A673 (cell line): ENCODE data around the gene TMC4. TPM values are rescaled to one million over a fixed set of nuclear protein-coding genes. Genes with fewer than 3 reads are reported as not detected.

Source experiments
- BruUV-seq: library from RNA; stranded (reverse); fragments of 400-500 nt; replicated peaks from 2 replicates; lab custom pipeline; 2021; lab: Mats Ljungman, UMichigan
- CTCF ChIA-PET: fragments of 300-600 bp; sonication (Branson Sonifier 250); formaldehyde crosslinking; loops from one replicate; lab custom pipeline; 2022; ENCODE audit warnings: antibody characterized with exemption; lab: Charles Lee
- POLR2A ChIA-PET: fragments of 300-600 bp; sonication (Branson Sonifier 250); formaldehyde crosslinking; loops from one replicate; lab custom pipeline; 2022; ENCODE audit warnings: antibody characterized with exemption; ENCODE audit not compliant: low non-redundant PET; lab: Charles Lee
- DNase-seq: peaks from one replicate; pipeline ENCODE4 v3.0.0-alpha.2; 2015; ENCODE audit warnings: low spot score
- H3K27ac ChIP-seq: fragments of 200-600 bp; sonication (generic); 2 replicates; pipeline ENCODE4 v1.5.1; 2016; ENCODE audit warnings: mixed run types, low read depth, mild to moderate bottlenecking, mixed read lengths, antibody characterized with exemption, low read length; ENCODE audit not compliant: poor library complexity, severe bottlenecking
- H3K27me3 ChIP-seq: fragments of 200-600 bp; sonication (generic); replicated peaks from 2 replicates; pipeline ENCODE4 v1.6.1; 2017; ENCODE audit warnings: mixed run types, low read depth, mild to moderate bottlenecking, mixed read lengths, antibody characterized with exemption, low read length; ENCODE audit not compliant: insufficient read depth, poor library complexity
- H3K36me3 ChIP-seq: fragments of 200-600 bp; sonication (generic); 2 replicates; pipeline ENCODE4 v1.6.1; 2016; ENCODE audit warnings: mixed run types, mild to moderate bottlenecking, mixed read lengths, antibody characterized with exemption, low read length; ENCODE audit not compliant: insufficient read depth, poor library complexity, severe bottlenecking
- H3K4me1 ChIP-seq: fragments of 200-600 bp; sonication (generic); 2 replicates; pipeline ENCODE4 v1.6.1; 2017; ENCODE audit warnings: mixed run types, mild to moderate bottlenecking, mixed read lengths, antibody characterized with exemption, low read length; ENCODE audit not compliant: insufficient read depth, poor library complexity, severe bottlenecking
- H3K4me3 ChIP-seq: fragments of 200-600 bp; sonication (generic); 2 replicates; pipeline ENCODE4 v1.5.1; 2016; ENCODE audit warnings: low read depth, mixed run types, mild to moderate bottlenecking, mixed read lengths, low read length; ENCODE audit not compliant: poor library complexity, severe bottlenecking
- H3K9me3 ChIP-seq: fragments of 200-600 bp; sonication (generic); 2 replicates; pipeline ENCODE4 v1.6.1; 2016; ENCODE audit warnings: mixed run types, low read depth, mild to moderate bottlenecking, mixed read lengths, antibody characterized with exemption, low read length; ENCODE audit not compliant: poor library complexity, severe bottlenecking
- EZH2 ChIP-seq: fragments of 200-600 bp; sonication (generic); IDR thresholded peaks from 2 replicates; pipeline ENCODE4 v1.6.1; 2017; ENCODE audit warnings: borderline replicate concordance, low read depth, mild to moderate bottlenecking, mixed read lengths, antibody characterized with exemption, low read length; ENCODE audit not compliant: poor library complexity, severe bottlenecking
- intact Hi-C: fragments of 100-400 bp; cut with micrococcal nuclease; formaldehyde crosslinking; loops from one replicate; pipeline ENCODE4 v1.10.0; 2022; ENCODE audit not compliant: unreplicated experiment
- total RNA-seq: library from RNA; stranded (reverse); gene quantifications from 2 replicates; pipeline ENCODE4 v1.2.3, GENCODE V29; 2021
- TF ChIP-seq, protein P1 (sequence below): fragments of 300-800, 200-600 bp; sonication (generic); conservative IDR thresholded peaks from 2 replicates; pipeline ENCODE4 v1.5.1; 2017; ENCODE audit warnings: low read depth, mild to moderate bottlenecking, antibody characterized with exemption, low read length, moderate library complexity, mixed read lengths

TMC4 gene
- total RNA-seq, 1 experiment from 2014 or later: 0.58 TPM

DNA sequence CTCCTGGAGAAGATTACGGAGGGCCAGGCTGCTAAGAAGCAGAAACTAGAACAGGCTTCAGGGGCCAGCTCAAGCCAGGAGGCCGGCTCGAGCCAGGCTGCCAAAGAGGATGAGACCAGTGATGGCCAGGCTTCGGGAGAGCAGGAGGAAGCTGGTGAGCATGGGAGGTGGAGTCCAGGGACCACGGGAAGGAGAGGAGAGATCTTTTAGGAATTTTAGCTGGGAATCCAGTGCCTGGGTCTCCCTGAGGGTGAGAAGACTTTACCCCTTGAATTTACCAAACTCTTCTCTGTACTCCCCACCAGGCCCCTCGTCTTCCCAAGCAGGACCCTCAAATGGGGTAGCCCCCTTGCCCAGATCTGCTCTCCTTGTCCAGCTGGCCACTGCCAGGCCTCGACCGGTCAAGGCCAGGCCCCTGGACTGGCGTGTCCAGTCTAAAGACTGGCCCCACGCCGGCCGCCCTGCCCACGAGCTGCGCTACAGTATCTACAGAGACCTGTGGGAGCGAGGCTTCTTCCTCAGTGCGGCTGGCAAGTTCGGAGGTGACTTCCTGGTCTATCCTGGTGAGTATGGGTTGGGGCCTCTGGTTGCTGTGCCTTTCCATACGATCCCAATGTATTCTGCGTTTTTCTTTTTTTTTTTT lies 19.0 kb upstream of the TMC4 start:
- intact Hi-C loops: no loop called here
- CTCF ChIA-PET: no interaction called here

DNA sequence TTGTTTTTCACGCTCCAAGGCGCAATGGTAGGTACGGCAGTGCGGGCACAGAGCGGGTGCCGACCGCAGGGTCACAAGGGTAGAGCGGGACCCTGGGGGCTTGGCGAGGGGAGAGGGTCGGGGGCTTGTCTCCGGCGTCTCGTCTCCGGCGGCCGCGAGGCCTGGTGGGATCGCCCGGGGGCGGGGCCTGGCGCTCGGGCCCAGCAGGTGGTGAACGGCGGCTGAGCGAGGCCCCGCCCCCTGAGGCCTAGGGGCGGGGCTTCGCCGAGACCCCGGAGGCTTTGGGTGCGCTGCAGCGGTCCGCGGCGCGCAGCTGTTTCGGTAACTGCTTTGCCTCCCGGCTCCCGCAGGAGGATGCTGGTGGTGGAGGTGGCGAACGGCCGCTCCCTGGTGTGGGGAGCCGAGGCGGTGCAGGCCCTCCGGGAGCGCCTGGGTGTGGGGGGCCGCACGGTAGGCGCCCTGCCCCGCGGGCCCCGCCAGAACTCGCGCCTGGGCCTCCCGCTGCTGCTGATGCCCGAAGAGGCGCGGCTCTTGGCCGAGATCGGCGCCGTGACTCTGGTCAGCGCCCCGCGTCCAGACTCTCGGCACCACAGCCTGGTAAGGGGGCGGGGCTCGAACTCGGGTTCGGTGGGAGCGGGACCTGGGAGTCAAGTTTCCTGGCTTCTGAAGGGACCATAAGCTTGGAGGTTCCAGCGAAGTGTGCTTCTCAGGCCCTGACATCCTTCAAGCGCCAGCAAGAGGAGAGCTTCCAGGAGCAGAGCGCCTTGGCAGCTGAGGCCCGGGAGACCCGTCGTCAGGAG lies 18.3 kb upstream of the TMC4 start, which contains the start of gene TSEN34:
TSS of gene TSEN34 (plus strand) at position 298 of the 800 bp plus-strand sequence. CDS start at position 355, 57 bp downstream.
- H3K9me3 ChIP-seq: no peaks in the 10 kb centered on the region
- peak within 1 kb of the TSS; percentile 91 for H3K4me3 ChIP-seq
- DNase-seq: peak; percentile 85
- ChIA-PET POLR2A (interaction anchor here (1.0 kb wide), 2 partner anchors 10 to 11 kb away, joined by 3 to 5 read pairs; partner anchors contain the start of gene RPS9), CTCF (no interaction called here)
- TSS peak; percentile 42 for BruUV-seq
- no peak for TF ChIP-seq EZH2
- TF ChIP-seq, protein P1, sequence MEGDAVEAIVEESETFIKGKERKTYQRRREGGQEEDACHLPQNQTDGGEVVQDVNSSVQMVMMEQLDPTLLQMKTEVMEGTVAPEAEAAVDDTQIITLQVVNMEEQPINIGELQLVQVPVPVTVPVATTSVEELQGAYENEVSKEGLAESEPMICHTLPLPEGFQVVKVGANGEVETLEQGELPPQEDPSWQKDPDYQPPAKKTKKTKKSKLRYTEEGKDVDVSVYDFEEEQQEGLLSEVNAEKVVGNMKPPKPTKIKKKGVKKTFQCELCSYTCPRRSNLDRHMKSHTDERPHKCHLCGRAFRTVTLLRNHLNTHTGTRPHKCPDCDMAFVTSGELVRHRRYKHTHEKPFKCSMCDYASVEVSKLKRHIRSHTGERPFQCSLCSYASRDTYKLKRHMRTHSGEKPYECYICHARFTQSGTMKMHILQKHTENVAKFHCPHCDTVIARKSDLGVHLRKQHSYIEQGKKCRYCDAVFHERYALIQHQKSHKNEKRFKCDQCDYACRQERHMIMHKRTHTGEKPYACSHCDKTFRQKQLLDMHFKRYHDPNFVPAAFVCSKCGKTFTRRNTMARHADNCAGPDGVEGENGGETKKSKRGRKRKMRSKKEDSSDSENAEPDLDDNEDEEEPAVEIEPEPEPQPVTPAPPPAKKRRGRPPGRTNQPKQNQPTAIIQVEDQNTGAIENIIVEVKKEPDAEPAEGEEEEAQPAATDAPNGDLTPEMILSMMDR: no peak
- intact Hi-C loops: no loop called here
- peak within 1 kb of the TSS; percentile 98 for H3K27ac ChIP-seq
- peaks cover 21% of the 10 kb centered on the region for H3K36me3 ChIP-seq
- peaks cover 17% of the 10 kb centered on the region for H3K4me1 ChIP-seq
- H3K27me3 ChIP-seq: no peaks in the 10 kb centered on the region

More for the DNA sequence above, 19.0 kb upstream of the TMC4 start:
- BruUV-seq: no TSS peak
- Histone ChIP-seq H3K27me3 (no peaks in the 10 kb centered on the region), H3K4me3 (peak overlapping the region; percentile 91), H3K4me1 (peaks cover 17% of the 10 kb centered on the region), H3K36me3 (peaks cover 21% of the 10 kb centered on the region), H3K27ac (peak overlapping the region; percentile 98), H3K9me3 (no peaks in the 10 kb centered on the region)
- TF ChIP-seq, protein P1: no peak
- no peak for TF ChIP-seq EZH2
- no peak for DNase-seq
- POLR2A ChIA-PET: no interaction called here

DNA sequence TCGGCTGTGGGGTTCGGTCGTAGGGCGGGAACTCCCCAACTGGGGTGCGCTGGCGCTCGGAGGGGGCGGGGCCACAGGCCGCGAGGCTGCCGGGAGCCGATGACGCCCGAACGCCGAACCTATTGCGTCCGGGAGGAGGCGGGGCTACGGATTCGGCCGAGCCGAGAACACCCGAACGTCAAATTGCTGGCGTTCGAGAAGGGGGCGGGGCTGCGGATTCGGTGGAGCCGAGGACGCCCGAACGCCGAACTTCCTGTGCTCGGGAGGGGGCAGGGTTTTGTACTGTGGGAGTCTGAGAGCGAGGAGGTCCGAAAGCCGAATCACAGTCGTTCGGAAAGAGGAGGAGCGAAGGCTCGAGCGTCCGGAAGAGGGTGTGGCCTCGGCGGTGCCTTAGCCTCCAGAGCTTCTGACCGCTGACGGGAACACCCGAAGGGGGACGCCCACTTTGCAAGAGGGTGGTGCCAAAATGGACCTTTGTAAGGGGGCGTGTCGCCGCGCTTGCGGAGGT lies 17.6 kb upstream of the TMC4 start:
- DNase-seq: peak; percentile 100
- H3K27ac ChIP-seq: peak overlapping the region; percentile 98
- H3K4me1 ChIP-seq: peaks cover 17% of the 10 kb centered on the region
- peak overlapping the region; percentile 91 for H3K4me3 ChIP-seq
- intact Hi-C loops: no loop called here
- POLR2A ChIA-PET: interaction anchor here (1.0 kb wide), 2 partner anchors 10 to 12 kb away, joined by 3 to 5 read pairs; partner anchors contain the start of gene RPS9
- no peak for TF ChIP-seq EZH2
- TF ChIP-seq, protein P1: no peak
- no TSS peak for BruUV-seq
- CTCF ChIA-PET: no interaction called here
- H3K36me3 ChIP-seq: peaks cover 21% of the 10 kb centered on the region
- H3K27me3 ChIP-seq: no peaks in the 10 kb centered on the region
- no peaks in the 10 kb centered on the region for H3K9me3 ChIP-seq
